ENCODE data around the gene FAM186B.
"Not testable (repeated sequence)": the region's sequence is repeated elsewhere in the genome, so short reads cannot be mapped to it uniquely, and the experiment has no call there.

The FAM186B gene

GRCh38 chr12:49635036-49635435 is 29.6 kb upstream of the FAM186B start:
- DNase-seq = no peak

GRCh38 chr12:49633703-49634345 is 28.4 kb upstream of the FAM186B start:
- no peak for DNase-seq

- no peak for DNase-seq
These were observed 27.7 kb upstream of the FAM186B start for GRCh38 chr12:49632986-49633702.

- DNase-seq = no peak
These were observed 27.0 kb upstream of the FAM186B start for GRCh38 chr12:49632401-49632800.

- DNase-seq = no peak
These were observed 26.0 kb upstream of the FAM186B start for GRCh38 chr12:49631336-49631907.

- no peak for DNase-seq
These were observed 22.4 kb upstream of the FAM186B start for GRCh38 chr12:49627752-49628360.

- no peak for DNase-seq
These were observed 21.4 kb upstream of the FAM186B start for GRCh38 chr12:49626836-49627235.

- no peak for DNase-seq
These were observed 20.9 kb upstream of the FAM186B start for GRCh38 chr12:49626169-49626835.

GRCh38 chr12:49624921-49625577 is 19.6 kb upstream of the FAM186B start:
- DNase-seq = no peak

GRCh38 chr12:49623142-49623904 is 17.9 kb upstream of the FAM186B start, which contains the start of gene PRPF40B:
Gene PRPF40B, plus strand, starts transcription at chr12:49623561. Its CDS starts 30 bp downstream, at chr12:49623591.
- DNase-seq = peak; percentile 84

GRCh38 chr12:49622501-49623141 is 17.2 kb upstream of the FAM186B start:
- DNase-seq = peak; percentile 57

- no peak for DNase-seq
These were observed 16.4 kb upstream of the FAM186B start for GRCh38 chr12:49621651-49622500.

- DNase-seq = no peak
These were observed 13.8 kb upstream of the FAM186B start for GRCh38 chr12:49619286-49619685.

- no peak for DNase-seq
These were observed 13.1 kb upstream of the FAM186B start for GRCh38 chr12:49618576-49618975.

- no peak for DNase-seq
These were observed 11.2 kb upstream of the FAM186B start for GRCh38 chr12:49616533-49617219.

GRCh38 chr12:49615725-49616124 is 10.3 kb upstream of the FAM186B start:
- no peak for DNase-seq

- no peak for DNase-seq
These were observed 6.8 kb upstream of the FAM186B start for GRCh38 chr12:49612210-49612609.

- DNase-seq = not testable (repeated sequence)
These were observed 5.3 kb upstream of the FAM186B start for GRCh38 chr12:49610785-49611184.

- DNase-seq = no peak
These were observed 4.4 kb upstream of the FAM186B start for GRCh38 chr12:49609875-49610154.

Data from effector CD8-positive, alpha-beta T cell (primary cell).